IMR-90 (cell line): ENCODE results near the gene CACNG5. TPM values are rescaled to one million over a fixed set of nuclear protein-coding genes. Genes with fewer than 3 reads are reported as not detected.

Experiments used
- ATAC-seq: fragments of 200-7000 bp; cut with Tn5 transposase; 2 replicates; pipeline ENCODE4 v1.9.1; 2020; ENCODE audit warnings: low read depth, mild to moderate bottlenecking, moderate library complexity
- BruUV-seq: library from RNA; stranded (reverse); fragments of 400-500 nt; replicated peaks from 2 replicates; lab custom pipeline; 2021; lab: Mats Ljungman, UMichigan
- CTCF ChIA-PET: fragments of 300-600 bp; formaldehyde crosslinking; extraction: SDS; loops from one replicate; lab custom pipeline; 2021; ENCODE audit warnings: antibody characterized with exemption; lab: Yijun Ruan, JAX
- POLR2A ChIA-PET: fragments of 300-600 bp; sonication (Branson Sonifier 250); formaldehyde crosslinking; loops from one replicate; lab custom pipeline; 2022; ENCODE audit warnings: antibody characterized with exemption; ENCODE audit not compliant: unreplicated experiment; lab: Charles Lee
- DNase-seq: peaks from one replicate; pipeline ENCODE4 v3.0.0; 2013
- H2AFZ ChIP-seq: replicated peaks from 2 replicates; pipeline ENCODE3; 2013; ENCODE audit warnings: low read length, mild to moderate bottlenecking; ENCODE audit not compliant: poor library complexity
- H2AK5ac ChIP-seq: 2 replicates; pipeline ENCODE4 v1.6.1; 2013; ENCODE audit warnings: low read depth, low read length, inconsistent platforms
- H2AK9ac ChIP-seq: replicated peaks from 2 replicates; pipeline ENCODE3; 2013; ENCODE audit warnings: mild to moderate bottlenecking, low read depth, low read length, moderate library complexity; ENCODE audit not compliant: poor library complexity
- H2BK120ac ChIP-seq: 2 replicates; pipeline ENCODE4 v1.6.1; 2013; ENCODE audit warnings: low read depth, low read length, inconsistent platforms
- H2BK15ac ChIP-seq: 3 replicates; pipeline ENCODE4 v1.6.1; 2013; ENCODE audit warnings: low read depth, low read length, inconsistent platforms
- H2BK20ac ChIP-seq: 2 replicates; pipeline ENCODE4 v1.6.1; 2013; ENCODE audit warnings: low read depth, mild to moderate bottlenecking, inconsistent platforms, low read length, moderate library complexity
- H2BK5ac ChIP-seq: 2 replicates; pipeline ENCODE4 v1.6.1; 2013; ENCODE audit warnings: mild to moderate bottlenecking, low read depth, low read length, inconsistent platforms; ENCODE audit not compliant: poor library complexity, severe bottlenecking
- H3K14ac ChIP-seq: replicated peaks from 2 replicates; pipeline ENCODE4 v1.6.1; 2013; ENCODE audit warnings: low read depth, low read length, inconsistent platforms
- H3K18ac ChIP-seq: 2 replicates; pipeline ENCODE4 v1.6.1; 2013; ENCODE audit warnings: low read depth, low read length, control low read depth
- H3K23ac ChIP-seq: 2 replicates; pipeline ENCODE4 v1.6.1; 2013; ENCODE audit warnings: low read depth, low read length, inconsistent platforms
- H3K27ac ChIP-seq: 2 replicates; pipeline ENCODE4 v1.5.1; 2013; ENCODE audit warnings: mild to moderate bottlenecking, control low read depth, low read length; ENCODE audit not compliant: insufficient read depth
- H3K27me3 ChIP-seq: 2 replicates; pipeline ENCODE4 v1.6.1; 2013; ENCODE audit warnings: low read length; ENCODE audit not compliant: control insufficient read depth, insufficient read depth
- H3K36me3 ChIP-seq: 2 replicates; pipeline ENCODE4 v1.6.1; 2013; ENCODE audit warnings: low read length, mixed read lengths; ENCODE audit not compliant: control insufficient read depth, insufficient read depth
- H3K4ac ChIP-seq: 2 replicates; pipeline ENCODE4 v1.6.1; 2013; ENCODE audit warnings: low read depth, low read length, inconsistent platforms
- H3K4me1 ChIP-seq: 2 replicates; pipeline ENCODE4 v1.6.1; 2013; ENCODE audit warnings: low read length, mixed read lengths; ENCODE audit not compliant: control insufficient read depth, insufficient read depth
- H3K4me2 ChIP-seq: 2 replicates; pipeline ENCODE4 v1.6.1; 2013; ENCODE audit warnings: low read depth, mild to moderate bottlenecking, control low read depth, low read length, moderate library complexity
- H3K4me3 ChIP-seq: 2 replicates; pipeline ENCODE4 v1.5.1; 2013; ENCODE audit warnings: low read depth, mild to moderate bottlenecking, control low read depth, low read length, moderate library complexity; ENCODE audit not compliant: insufficient read depth
- H3K56ac ChIP-seq: 2 replicates; pipeline ENCODE4 v1.6.1; 2013; ENCODE audit warnings: low read length, inconsistent platforms; ENCODE audit not compliant: insufficient read depth; ENCODE audit errors: extremely low read depth
- H3K79me1 ChIP-seq, 2 experiments: 2 replicates each; pipeline ENCODE4 v1.6.1; 2013; ENCODE audit warnings: low read length in 2 of 2, inconsistent platforms in 1 of 2, low read depth in 1 of 2
- H3K9ac ChIP-seq: 2 replicates; pipeline ENCODE4 v1.6.1; 2013; ENCODE audit warnings: low read depth, low read length, control low read depth
- H3K9me1 ChIP-seq: 2 replicates; pipeline ENCODE4 v1.6.1; 2013; ENCODE audit warnings: low read length, inconsistent platforms; ENCODE audit not compliant: insufficient read depth
- H3K9me3 ChIP-seq: 2 replicates; pipeline ENCODE4 v1.6.1; 2013; ENCODE audit warnings: low read length; ENCODE audit not compliant: control insufficient read depth, insufficient read depth
- H4K20me1 ChIP-seq: 2 replicates; pipeline ENCODE4 v1.6.1; 2013; ENCODE audit warnings: low read length, inconsistent platforms; ENCODE audit not compliant: insufficient read depth
- H4K5ac ChIP-seq: 2 replicates; pipeline ENCODE4 v1.6.1; 2013; ENCODE audit warnings: mild to moderate bottlenecking, low read depth, low read length, control low read depth
- H4K8ac ChIP-seq, 2 experiments: 2 replicates each; pipeline ENCODE4 v1.6.1; 2013; ENCODE audit warnings: low read depth in 2 of 2, low read length in 2 of 2, control low read depth in 1 of 2, inconsistent platforms in 1 of 2
- H4K91ac ChIP-seq: 2 replicates; pipeline ENCODE4 v1.6.1; 2013; ENCODE audit warnings: low read depth, low read length, inconsistent platforms; ENCODE audit not compliant: insufficient read depth
- CEBPB ChIP-seq: IDR thresholded peaks from 2 replicates; pipeline ENCODE4 v1.6.1; 2012; ENCODE audit warnings: low read depth, low read length, improper control_type of control experiment
- CHD1 ChIP-seq: IDR thresholded peaks from 2 replicates; pipeline ENCODE4 v1.6.1; 2012; ENCODE audit warnings: low read depth, low read length, improper control_type of control experiment
- NFE2L2 ChIP-seq: fragments of 150-350 bp; IDR thresholded peaks from 2 replicates; pipeline ENCODE4 v1.6.1; 2016; ENCODE audit warnings: low read depth, mild to moderate bottlenecking, low read length
- RFX5 ChIP-seq: IDR thresholded peaks from 2 replicates; pipeline ENCODE4 v1.8.0; 2012; ENCODE audit warnings: low read depth, mild to moderate bottlenecking, low read length, moderate library complexity
- SMC3 ChIP-seq: fragments of 150-350 bp; IDR thresholded peaks from 2 replicates; pipeline ENCODE4 v1.6.1; 2016; ENCODE audit warnings: low read depth, mild to moderate bottlenecking, antibody characterized with exemption, low read length, moderate library complexity
- WGBS, 2 experiments: methylation state at CpG; one replicate each; pipeline versions ENCODE4 v1.1.5 to v1.1.7; 2013; ENCODE audit warnings: missing lambda C conversion rate in 2 of 2; ENCODE audit not compliant: insufficient read length in 1 of 2; ENCODE audit errors: extremely low coverage in 2 of 2; 5-methylcytosine and 5-hydroxymethylcytosine counted together
- dilution Hi-C: fragments of 300-500 bp; cut with HindIII; formaldehyde crosslinking; loops from one replicate; pipeline ENCODE4 v1.14.3; 2018; ENCODE audit warnings: low sequenced_read_pairs; ENCODE audit not compliant: unreplicated experiment
- in situ Hi-C: fragments of 300-500 bp; cut with MboI; formaldehyde crosslinking; loops from 3 replicates; pipeline ENCODE4 v1.14.3; 2019; ENCODE audit warnings: low sequenced_read_pairs, inconsistent platforms, mixed read lengths
- intact Hi-C: fragments of 100-400 bp; cut with micrococcal nuclease; formaldehyde crosslinking; loops from 2 replicates; pipeline ENCODE4 v1.10.0; 2022
- polyA plus RNA-seq, 3 experiments: library from polyadenylated mRNA; depleted of rRNA; stranded (reverse); fragments of >200 nt; gene quantifications; 2 replicates each; pipeline ENCODE4 v1.2.3, GENCODE V29; 2012; ENCODE audit warnings: low replicate concordance in 1 of 3
- total RNA-seq: library from RNA; depleted of rRNA; stranded (reverse); fragments of >200 nt; gene quantifications from 2 replicates; pipeline ENCODE4 v1.2.3, GENCODE V29; 2012
- TF ChIP-seq, protein P1 (sequence below): fragments of 150-350 bp; IDR thresholded peaks from 2 replicates; pipeline ENCODE4 v1.6.1; 2017; ENCODE audit warnings: mild to moderate bottlenecking, antibody characterized with exemption, low read length, low read depth

Gene CACNG5
- total and polyA plus RNA-seq, 2 of the 4 experiments (the other 2 are of a cell fraction) = not detected

DNA sequence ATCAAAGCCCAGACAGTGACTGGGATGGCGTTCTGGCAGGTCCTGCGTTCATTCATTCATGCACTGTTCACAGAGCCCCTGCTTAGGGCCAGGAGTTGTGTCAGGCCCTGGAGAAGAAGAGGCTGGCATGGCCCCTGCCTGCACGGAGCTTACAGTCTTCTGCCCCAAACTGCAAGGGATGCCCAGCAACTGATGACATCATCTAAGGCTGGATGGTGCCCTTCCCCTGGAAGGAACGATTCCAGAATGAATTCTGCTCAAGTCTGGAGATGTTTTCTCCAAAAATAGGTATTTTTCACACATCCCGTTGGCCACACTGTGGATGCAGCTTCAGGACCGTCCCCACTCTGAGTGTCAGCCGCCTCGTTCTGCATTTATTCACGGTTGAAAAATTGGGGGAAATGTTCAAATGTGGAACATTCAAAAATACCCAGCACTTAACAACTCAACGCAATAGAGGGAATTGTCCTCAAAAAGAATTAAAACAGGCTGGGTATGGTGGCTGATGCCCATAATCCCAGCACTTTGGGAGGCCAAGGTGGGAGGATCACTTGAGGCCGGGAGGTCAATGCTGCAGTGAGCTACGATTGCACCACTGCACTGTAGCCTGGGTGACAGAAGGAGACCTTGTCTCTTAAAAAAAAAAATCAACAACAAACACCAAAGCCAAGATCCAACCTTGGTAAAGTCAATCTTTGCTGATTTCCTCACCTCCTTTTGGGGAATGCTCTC lies 23.8 kb upstream of the CACNG5 start:
- Histone ChIP-seq H4K5ac (no peak overlapping the region), H3K9me3 (no peaks in the 10 kb centered on the region), H3K4ac (no peak overlapping the region), H3K14ac (no peak overlapping the region), H4K20me1 (no peaks in the 10 kb centered on the region; the same call in 1 of the 2 replicates), H3K79me1 (no peaks in the 10 kb centered on the region), H3K36me3 (no peaks in the 10 kb centered on the region), H2BK20ac (no peak overlapping the region), H2AK9ac (no peak overlapping the region), H3K27me3 (no peaks in the 10 kb centered on the region), H3K9ac (no peak overlapping the region), H2AFZ (no peak overlapping the region), H2AK5ac (no peak overlapping the region), H4K91ac (no peak overlapping the region), H3K4me2 (no peak overlapping the region), H2BK120ac (no peak overlapping the region), H3K56ac (no peak overlapping the region), H3K23ac (no peak overlapping the region), H4K8ac (no peak overlapping the region), H3K9me1 (no peaks in the 10 kb centered on the region; the same call in 1 of the 2 replicates), H3K27ac (no peak overlapping the region), H2BK15ac (no peak overlapping the region), H2BK5ac (no peak overlapping the region), H3K4me1 (no peaks in the 10 kb centered on the region), H3K18ac (no peak overlapping the region), H3K4me3 (no peak overlapping the region)
- WGBS, 2 experiments = 100% methylated on average over 1 of the region's 12 CpGs; no CpG with 5 or more reads in 1 of the 2 experiments
- no peak for DNase-seq
- POLR2A ChIA-PET = no interaction called here
- no peak for ATAC-seq
- intact Hi-C loops = no loop called here
- dilution Hi-C loops = no loop called here
- no peak for TF ChIP-seq CHD1
- peak; percentile 83 for TF ChIP-seq RFX5
- TF ChIP-seq SMC3 = no peak
- TF ChIP-seq NFE2L2 = no peak
- no peak for TF ChIP-seq CEBPB
- TF ChIP-seq, protein P1, sequence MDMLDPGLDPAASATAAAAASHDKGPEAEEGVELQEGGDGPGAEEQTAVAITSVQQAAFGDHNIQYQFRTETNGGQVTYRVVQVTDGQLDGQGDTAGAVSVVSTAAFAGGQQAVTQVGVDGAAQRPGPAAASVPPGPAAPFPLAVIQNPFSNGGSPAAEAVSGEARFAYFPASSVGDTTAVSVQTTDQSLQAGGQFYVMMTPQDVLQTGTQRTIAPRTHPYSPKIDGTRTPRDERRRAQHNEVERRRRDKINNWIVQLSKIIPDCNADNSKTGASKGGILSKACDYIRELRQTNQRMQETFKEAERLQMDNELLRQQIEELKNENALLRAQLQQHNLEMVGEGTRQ = no peak
- CTCF ChIA-PET = no interaction called here
- in situ Hi-C loops = no loop called here
- BruUV-seq = no TSS peak
